WTC11 (cell line): ENCODE measurements around the gene PLPP7. TPM values are rescaled to one million over a fixed set of nuclear protein-coding genes. Genes with fewer than 3 reads are reported as not detected.

ENCODE experiments used
- ATAC-seq: fragments of 200-7000 bp; cut with Tn5 transposase; 2 replicates; pipeline ENCODE4 v1.10.0; 2021; ENCODE audit warnings: mild to moderate bottlenecking, moderate library complexity
- CTCF ChIA-PET: fragments of 300-600 bp; sonication (Branson Sonifier 250); formaldehyde crosslinking; loops from one replicate; lab custom pipeline; 2021; ENCODE audit warnings: antibody characterized with exemption; lab: Charles Lee
- POLR2A ChIA-PET: fragments of 350-600 bp; sonication (Branson Sonifier 250); formaldehyde crosslinking; loops from one replicate; lab custom pipeline; 2021; ENCODE audit warnings: antibody characterized with exemption; lab: Charles Lee
- DNase-seq: peaks from one replicate; pipeline ENCODE4 v3.0.0; 2021; ENCODE audit warnings: low spot score
- H3K27ac Mint-ChIP-seq: 2 replicates; pipeline ENCODE4 v1.8.0; 2021; ENCODE audit warnings: mixed read lengths
- H3K27me3 Mint-ChIP-seq: 2 replicates; pipeline ENCODE4 v1.8.0; 2021; ENCODE audit warnings: low read depth, mild to moderate bottlenecking, moderate library complexity, mixed read lengths
- H3K36me3 Mint-ChIP-seq: 2 replicates; pipeline ENCODE4 v1.8.0; 2021; ENCODE audit warnings: mixed read lengths
- H3K4me1 Mint-ChIP-seq: 2 replicates; pipeline ENCODE4 v1.8.0; 2022; ENCODE audit warnings: mixed read lengths
- H3K4me3 Mint-ChIP-seq: 2 replicates; pipeline ENCODE4 v1.8.0; 2021; ENCODE audit warnings: mild to moderate bottlenecking, moderate library complexity, mixed read lengths
- H3K9me3 Mint-ChIP-seq: 2 replicates; pipeline ENCODE4 v1.8.0; 2021; ENCODE audit warnings: mixed read lengths
- CREB1 ChIP-seq: sonication (generic); formaldehyde crosslinking; IDR thresholded peaks from 2 replicates; pipeline ENCODE4 v1.8.0; 2023; ENCODE audit warnings: mild to moderate bottlenecking, missing genetic modification reagents
- CREM ChIP-seq: sonication (generic); formaldehyde crosslinking; IDR thresholded peaks from 2 replicates; pipeline ENCODE4 v1.8.1; 2022; ENCODE audit warnings: mild to moderate bottlenecking, missing genetic modification reagents, moderate library complexity
- FOXJ3 ChIP-seq: sonication (generic); formaldehyde crosslinking; IDR thresholded peaks from 2 replicates; pipeline ENCODE4 v1.9.0; 2021; ENCODE audit warnings: missing genetic modification reagents, mild to moderate bottlenecking, borderline replicate concordance
- GABPB1 ChIP-seq: sonication (generic); formaldehyde crosslinking; IDR thresholded peaks from 2 replicates; pipeline ENCODE4 v1.8.1; 2023; ENCODE audit warnings: mild to moderate bottlenecking, missing genetic modification reagents
- GRHL2 ChIP-seq: fragments of 250-450 bp; sonication (Bioruptor Pico); IDR thresholded peaks from 2 replicates; pipeline ENCODE4 v1.8.0; 2022; ENCODE audit warnings: mild to moderate bottlenecking, moderate library complexity; ENCODE audit not compliant: insufficient replicate concordance, severe bottlenecking
- GTF2I ChIP-seq: fragments of 250-450 bp; sonication (Bioruptor Pico); conservative IDR thresholded peaks from 2 replicates; pipeline ENCODE4 v1.4.0; 2021; ENCODE audit warnings: mild to moderate bottlenecking
- IRF2 ChIP-seq: sonication (generic); formaldehyde crosslinking; IDR thresholded peaks from 2 replicates; pipeline ENCODE4 v1.8.0; 2022; ENCODE audit warnings: low read depth, missing genetic modification reagents, borderline replicate concordance
- KAT7 ChIP-seq: sonication (generic); formaldehyde crosslinking; IDR thresholded peaks from 2 replicates; pipeline ENCODE4 v1.8.1; 2023; ENCODE audit warnings: missing genetic modification reagents, mild to moderate bottlenecking, borderline replicate concordance
- TP53 ChIP-seq: sonication (generic); formaldehyde crosslinking; IDR thresholded peaks from 2 replicates; pipeline ENCODE4 v1.8.1; 2023; ENCODE audit warnings: mild to moderate bottlenecking, missing genetic modification reagents
- ZMAT4 ChIP-seq: fragments of 250-450 bp; sonication (Bioruptor Pico); IDR thresholded peaks from 2 replicates; pipeline ENCODE4 v1.9.0; 2021; ENCODE audit warnings: mild to moderate bottlenecking
- ZNF396 ChIP-seq: fragments of 250-450 bp; sonication (Bioruptor Pico); IDR thresholded peaks from 2 replicates; pipeline ENCODE4 v1.8.0; 2021; ENCODE audit warnings: mild to moderate bottlenecking, moderate library complexity, borderline replicate concordance
- total RNA-seq: library from RNA; stranded (reverse); gene quantifications from 3 replicates; pipeline ENCODE4 v1.2.3, GENCODE V29; 2021
- TF ChIP-seq, protein P1 (sequence below): fragments of 250-450 bp; sonication (Bioruptor Pico); IDR thresholded peaks from 2 replicates; pipeline ENCODE4 v1.9.0; 2021; ENCODE audit warnings: moderate library complexity, mild to moderate bottlenecking, inconsistent platforms, borderline replicate concordance
- TF ChIP-seq, protein P2 (sequence below): sonication (generic); formaldehyde crosslinking; IDR thresholded peaks from 2 replicates; pipeline ENCODE4 v1.8.0; 2022; ENCODE audit warnings: mild to moderate bottlenecking, missing genetic modification reagents
- TF ChIP-seq, protein P3 (sequence below): sonication (generic); formaldehyde crosslinking; conservative IDR thresholded peaks from 2 replicates; pipeline ENCODE4 v1.8.1; 2023; ENCODE audit warnings: mild to moderate bottlenecking, low read depth, missing genetic modification reagents, moderate library complexity
- TF ChIP-seq, protein P4 (sequence below): sonication (generic); formaldehyde crosslinking; IDR thresholded peaks from 2 replicates; pipeline ENCODE4 v1.8.1; 2022; ENCODE audit warnings: missing genetic modification reagents, borderline replicate concordance

Gene PLPP7
- total RNA-seq, 1 experiment from 2014 or later: 4.2 TPM

- CTCF ChIA-PET: interaction anchor here (1.1 kb wide), 1 partner anchor 23 kb away, joined by 4 read pairs; no protein-coding TSS in a partner anchor
- no peaks in the 10 kb centered on the region for H3K27me3 Mint-ChIP-seq
- no peak for TF ChIP-seq GTF2I (CRISPR knock-in tag)
- DNase-seq (no peak), ATAC-seq (no peak)
- peaks cover 4% of the 10 kb centered on the region; the same call in 1 of the 2 replicates for H3K4me1 Mint-ChIP-seq
- no peak overlapping the region for H3K4me3 Mint-ChIP-seq
- H3K9me3 Mint-ChIP-seq: no peaks in the 10 kb centered on the region
- no peaks in the 10 kb centered on the region for H3K36me3 Mint-ChIP-seq
- H3K27ac Mint-ChIP-seq: no peak overlapping the region
- POLR2A ChIA-PET: interaction anchor here (0.7 kb wide), 2 partner anchors 16 to 107 kb away, joined by 3 read pairs; no protein-coding TSS in a partner anchor
Measured at GRCh38 chr9:131312822-131313770, 23.6 kb downstream of the PLPP7 start.

DNA sequence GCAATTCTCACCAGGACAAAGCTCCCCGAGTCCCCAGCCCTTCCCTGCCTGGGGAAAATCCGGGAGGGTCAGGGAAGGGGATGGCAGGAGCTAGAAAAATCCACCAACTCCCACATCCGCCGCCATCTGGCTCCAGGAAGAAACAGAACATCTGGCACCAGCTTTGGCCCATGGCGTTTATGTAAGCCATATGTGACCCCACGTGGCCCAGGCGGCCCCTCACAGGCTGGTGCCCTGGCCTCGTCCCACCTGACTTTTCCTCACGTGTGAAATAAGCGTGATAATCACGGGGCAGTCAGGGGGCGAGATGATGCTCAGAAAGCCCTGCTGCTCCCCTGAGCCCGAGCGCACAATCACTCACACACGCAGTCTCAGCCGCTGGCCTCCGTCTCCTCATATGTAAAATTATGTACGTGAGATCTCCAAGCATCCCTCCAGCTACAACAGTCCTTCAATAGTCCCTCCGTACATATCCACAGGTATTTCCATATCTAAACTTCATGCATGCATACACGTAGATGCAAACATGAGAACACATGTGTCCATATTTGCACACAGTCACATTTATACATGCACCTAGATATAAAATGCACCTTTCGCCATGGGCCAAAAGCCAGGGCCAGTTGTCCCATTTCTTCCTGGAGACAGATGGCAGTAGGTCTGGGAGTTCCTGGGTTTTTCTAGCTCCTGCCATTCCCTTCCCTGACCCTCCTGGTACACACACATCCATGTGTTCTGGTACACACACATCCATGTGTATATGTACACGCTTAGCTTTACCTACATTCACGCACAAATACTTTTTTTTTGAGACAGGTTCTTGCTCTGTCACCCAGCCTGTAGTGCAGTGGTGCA is 28.9 kb downstream of the PLPP7 start:
- POLR2A ChIA-PET: no interaction called here
- H3K27ac Mint-ChIP-seq: no peak overlapping the region
- H3K9me3 Mint-ChIP-seq: no peaks in the 10 kb centered on the region

More for the DNA sequence above, 28.9 kb downstream of the PLPP7 start:
- TF ChIP-seq TP53: no peak
- no peak for TF ChIP-seq GABPB1
- TF ChIP-seq, protein P1, sequence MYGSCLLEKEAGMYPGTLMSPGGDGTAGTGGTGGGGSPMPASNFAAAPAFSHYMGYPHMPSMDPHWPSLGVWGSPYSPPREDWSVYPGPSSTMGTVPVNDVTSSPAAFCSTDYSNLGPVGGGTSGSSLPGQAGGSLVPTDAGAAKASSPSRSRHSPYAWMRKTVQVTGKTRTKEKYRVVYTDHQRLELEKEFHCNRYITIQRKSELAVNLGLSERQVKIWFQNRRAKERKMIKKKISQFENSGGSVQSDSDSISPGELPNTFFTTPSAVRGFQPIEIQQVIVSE (CRISPR knock-in tag): no peak
- TF ChIP-seq ZNF396 (CRISPR knock-in tag): no peak
- no peak for TF ChIP-seq IRF2 (CRISPR knock-in tag)
- TF ChIP-seq, protein P2, sequence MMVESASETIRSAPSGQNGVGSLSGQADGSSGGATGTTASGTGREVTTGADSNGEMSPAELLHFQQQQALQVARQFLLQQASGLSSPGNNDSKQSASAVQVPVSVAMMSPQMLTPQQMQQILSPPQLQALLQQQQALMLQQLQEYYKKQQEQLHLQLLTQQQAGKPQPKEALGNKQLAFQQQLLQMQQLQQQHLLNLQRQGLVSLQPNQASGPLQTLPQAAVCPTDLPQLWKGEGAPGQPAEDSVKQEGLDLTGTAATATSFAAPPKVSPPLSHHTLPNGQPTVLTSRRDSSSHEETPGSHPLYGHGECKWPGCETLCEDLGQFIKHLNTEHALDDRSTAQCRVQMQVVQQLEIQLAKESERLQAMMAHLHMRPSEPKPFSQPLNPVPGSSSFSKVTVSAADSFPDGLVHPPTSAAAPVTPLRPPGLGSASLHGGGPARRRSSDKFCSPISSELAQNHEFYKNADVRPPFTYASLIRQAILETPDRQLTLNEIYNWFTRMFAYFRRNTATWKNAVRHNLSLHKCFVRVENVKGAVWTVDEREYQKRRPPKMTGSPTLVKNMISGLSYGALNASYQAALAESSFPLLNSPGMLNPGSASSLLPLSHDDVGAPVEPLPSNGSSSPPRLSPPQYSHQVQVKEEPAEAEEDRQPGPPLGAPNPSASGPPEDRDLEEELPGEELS: no peak
- TF ChIP-seq CREB1 (CRISPR knock-in tag): no peak
- TF ChIP-seq ZMAT4 (CRISPR knock-in tag): no peak
- TF ChIP-seq, protein P3, sequence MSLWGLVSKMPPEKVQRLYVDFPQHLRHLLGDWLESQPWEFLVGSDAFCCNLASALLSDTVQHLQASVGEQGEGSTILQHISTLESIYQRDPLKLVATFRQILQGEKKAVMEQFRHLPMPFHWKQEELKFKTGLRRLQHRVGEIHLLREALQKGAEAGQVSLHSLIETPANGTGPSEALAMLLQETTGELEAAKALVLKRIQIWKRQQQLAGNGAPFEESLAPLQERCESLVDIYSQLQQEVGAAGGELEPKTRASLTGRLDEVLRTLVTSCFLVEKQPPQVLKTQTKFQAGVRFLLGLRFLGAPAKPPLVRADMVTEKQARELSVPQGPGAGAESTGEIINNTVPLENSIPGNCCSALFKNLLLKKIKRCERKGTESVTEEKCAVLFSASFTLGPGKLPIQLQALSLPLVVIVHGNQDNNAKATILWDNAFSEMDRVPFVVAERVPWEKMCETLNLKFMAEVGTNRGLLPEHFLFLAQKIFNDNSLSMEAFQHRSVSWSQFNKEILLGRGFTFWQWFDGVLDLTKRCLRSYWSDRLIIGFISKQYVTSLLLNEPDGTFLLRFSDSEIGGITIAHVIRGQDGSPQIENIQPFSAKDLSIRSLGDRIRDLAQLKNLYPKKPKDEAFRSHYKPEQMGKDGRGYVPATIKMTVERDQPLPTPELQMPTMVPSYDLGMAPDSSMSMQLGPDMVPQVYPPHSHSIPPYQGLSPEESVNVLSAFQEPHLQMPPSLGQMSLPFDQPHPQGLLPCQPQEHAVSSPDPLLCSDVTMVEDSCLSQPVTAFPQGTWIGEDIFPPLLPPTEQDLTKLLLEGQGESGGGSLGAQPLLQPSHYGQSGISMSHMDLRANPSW (CRISPR knock-in tag): no peak
- TF ChIP-seq FOXJ3: no peak
- no peak for TF ChIP-seq KAT7 (CRISPR knock-in tag)
- no peak for TF ChIP-seq CREM (CRISPR knock-in tag)
- TF ChIP-seq, protein P4, sequence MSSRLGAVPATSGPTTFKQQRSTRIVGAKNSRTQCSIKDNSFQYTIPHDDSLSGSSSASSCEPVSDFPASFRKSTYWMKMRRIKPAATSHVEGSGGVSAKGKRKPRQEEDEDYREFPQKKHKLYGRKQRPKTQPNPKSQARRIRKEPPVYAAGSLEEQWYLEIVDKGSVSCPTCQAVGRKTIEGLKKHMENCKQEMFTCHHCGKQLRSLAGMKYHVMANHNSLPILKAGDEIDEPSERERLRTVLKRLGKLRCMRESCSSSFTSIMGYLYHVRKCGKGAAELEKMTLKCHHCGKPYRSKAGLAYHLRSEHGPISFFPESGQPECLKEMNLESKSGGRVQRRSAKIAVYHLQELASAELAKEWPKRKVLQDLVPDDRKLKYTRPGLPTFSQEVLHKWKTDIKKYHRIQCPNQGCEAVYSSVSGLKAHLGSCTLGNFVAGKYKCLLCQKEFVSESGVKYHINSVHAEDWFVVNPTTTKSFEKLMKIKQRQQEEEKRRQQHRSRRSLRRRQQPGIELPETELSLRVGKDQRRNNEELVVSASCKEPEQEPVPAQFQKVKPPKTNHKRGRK (CRISPR knock-in tag): no peak
- no peak for TF ChIP-seq GRHL2 (CRISPR knock-in tag)
- DNase-seq: no peak
- Mint-ChIP-seq H3K27me3 (no peaks in the 10 kb centered on the region), H3K36me3 (no peaks in the 10 kb centered on the region), H3K4me3 (no peak overlapping the region), H3K4me1 (no peaks in the 10 kb centered on the region)
- no peak for ATAC-seq
- CTCF ChIA-PET: interaction anchor here (1.3 to 5.7 kb wide), 2 partner anchors 18 to 31 kb away, joined by 3 to 27 read pairs; no protein-coding TSS in a partner anchor
